K562 (cell line): ENCODE results near the gene HDHD2. TPM values are rescaled to one million over a fixed set of nuclear protein-coding genes. Genes with fewer than 3 reads are reported as not detected.

Experiments used
- ATAC-seq: fragments of 200-7000 bp; cut with Tn5 transposase; 3 replicates; pipeline ENCODE4 v1.9.1; 2020; ENCODE audit warnings: moderate library complexity
- BruUV-seq: library from RNA; stranded (reverse); fragments of 400-500 nt; replicated peaks from 2 replicates; lab custom pipeline; 2021; lab: Mats Ljungman, UMichigan
- CTCF ChIA-PET: fragments of 300-600 bp; formaldehyde crosslinking; extraction: SDS; loops from one replicate; lab custom pipeline; 2021; ENCODE audit warnings: low intra/inter-chr PET ratio; lab: Yijun Ruan, JAX
- POLR2A ChIA-PET: fragments of 300-600, 350-650 bp; sonication (Branson Sonifier 250); formaldehyde crosslinking; extraction: SDS; loops from one replicate; lab custom pipeline; 2021; ENCODE audit warnings: antibody characterized with exemption, inconsistent platforms; lab: Yijun Ruan, JAX
- DNase-seq, 4 experiments: peaks; one replicate each; pipeline versions ENCODE4 v3.0.0 to v3.0.0-alpha.2; 2011 to 2018; ENCODE audit warnings: low spot score in 3 of 4, mixed read lengths in 3 of 4; ENCODE audit errors: extremely low read depth in 1 of 4
- FAIRE-seq: peaks from 2 replicates; lab custom pipeline; 2011; peaks lifted over from hg19 to GRCh38; lab: Jason Lieb, UNC
- H2AFZ ChIP-seq: 2 replicates; pipeline ENCODE4 v1.6.0; 2011; ENCODE audit warnings: low read depth, low read length, control low read depth, inconsistent platforms
- H3K27ac ChIP-seq: fragments of 200-600 bp; 3 replicates; pipeline ENCODE4 v1.8.0; 2011; ENCODE audit warnings: low read depth, mild to moderate bottlenecking, control low read depth, inconsistent platforms, low read length, moderate library complexity, mixed read lengths; ENCODE audit errors: extremely low read depth
- H3K27me3 ChIP-seq, 2 experiments: fragments of 300-600 bp in 1 of 2; 2 replicates in 1 of 2; 3 replicates in 1 of 2; pipeline versions ENCODE4 v1.6.0 to v1.8.0; 2011; ENCODE audit warnings: inconsistent platforms in 2 of 2, low read length in 2 of 2, mild to moderate bottlenecking in 1 of 2, mixed read lengths in 1 of 2, moderate library complexity in 1 of 2; ENCODE audit not compliant: control insufficient read depth in 2 of 2, insufficient read depth in 2 of 2
- H3K36me3 ChIP-seq: fragments of 300-600 bp; 3 replicates; pipeline ENCODE4 v1.8.0; 2011; ENCODE audit warnings: mild to moderate bottlenecking, low read length, inconsistent platforms; ENCODE audit not compliant: control insufficient read depth, insufficient read depth
- H3K4me1 ChIP-seq, 2 experiments: fragments of 200-600 bp in 1 of 2; replicated peaks in 1 of 2; 2 replicates in 1 of 2; 3 replicates in 1 of 2; pipeline versions ENCODE4 v1.5.1 to v1.8.0; 2011; ENCODE audit warnings: inconsistent platforms in 2 of 2, low read length in 2 of 2, mild to moderate bottlenecking in 1 of 2, mixed read lengths in 1 of 2, moderate library complexity in 1 of 2; ENCODE audit not compliant: control insufficient read depth in 2 of 2, insufficient read depth in 2 of 2
- H3K4me2 ChIP-seq: 2 replicates; pipeline ENCODE4 v1.6.1; 2011; ENCODE audit warnings: low read length, control low read depth, inconsistent platforms, mixed read lengths; ENCODE audit not compliant: insufficient read depth
- H3K4me3 ChIP-seq: fragments of 200-600 bp; sonication (generic), shearing (Covaris generic); 2 replicates; pipeline ENCODE4 v1.5.1; 2016; ENCODE audit warnings: control low read depth, inconsistent platforms
- H3K79me2 ChIP-seq: fragments of 200-600 bp; 3 replicates; pipeline ENCODE4 v1.8.0; 2011; ENCODE audit warnings: low read length, inconsistent platforms; ENCODE audit not compliant: control insufficient read depth, insufficient read depth
- H3K9ac ChIP-seq, 2 experiments: 2 replicates each; pipeline versions ENCODE4 v1.6.0 to v1.6.1; 2011; ENCODE audit warnings: low read depth in 2 of 2, low read length in 2 of 2, control low read depth in 1 of 2, inconsistent platforms in 1 of 2, mild to moderate bottlenecking in 1 of 2, mixed read lengths in 1 of 2; ENCODE audit not compliant: insufficient read depth in 1 of 2
- H3K9me1 ChIP-seq: one replicate; pipeline ENCODE4 v1.6.0; 2011; ENCODE audit warnings: inconsistent platforms, mild to moderate bottlenecking, low read length, moderate library complexity; ENCODE audit not compliant: control insufficient read depth, insufficient read depth
- H3K9me3 ChIP-seq: replicated peaks from 2 replicates; pipeline ENCODE4 v1.5.1; 2011; ENCODE audit warnings: low read depth, low read length, inconsistent platforms; ENCODE audit not compliant: control insufficient read depth, insufficient read depth
- H4K20me1 ChIP-seq: replicated peaks from 2 replicates; pipeline ENCODE4 v1.6.1; 2011; ENCODE audit warnings: low read length, inconsistent platforms, mixed read lengths; ENCODE audit not compliant: control insufficient read depth, insufficient read depth
- ADNP ChIP-seq: fragments of 200-800 bp; sonication (Bioruptor generic); IDR thresholded peaks from 2 replicates; pipeline ENCODE4 v1.6.1; 2016; ENCODE audit warnings: missing genetic modification characterization, missing compliant biosample characterization
- CBX5 ChIP-seq: IDR thresholded peaks from 2 replicates; pipeline ENCODE4 v1.6.1; 2014; ENCODE audit warnings: low read depth, borderline replicate concordance
- IRF9 ChIP-seq: fragments of 450-650 bp; IDR thresholded peaks from 2 replicates; pipeline ENCODE4 v1.6.1; 2016; ENCODE audit warnings: missing biosample characterization, missing genetic modification characterization
- MTA1 ChIP-seq: fragments of 450-650 bp; IDR thresholded peaks from 2 replicates; pipeline ENCODE4 v1.6.1; 2017; ENCODE audit warnings: borderline replicate concordance
- MTA3 ChIP-seq: fragments of 450-650 bp; formaldehyde crosslinking; IDR thresholded peaks from 2 replicates; pipeline ENCODE4 v1.6.1; 2017; ENCODE audit warnings: mild to moderate bottlenecking, borderline replicate concordance
- NRF1 ChIP-seq, 2 experiments: fragments of 450-650 bp; IDR thresholded peaks in 1 of 2; conservative IDR thresholded peaks in 1 of 2; 2 replicates each; pipeline ENCODE4 v1.6.1; 2014; ENCODE audit warnings: mild to moderate bottlenecking in 2 of 2
- PCBP2 ChIP-seq: fragments of 200-400 bp; formaldehyde crosslinking; IDR thresholded peaks from 2 replicates; pipeline ENCODE4 v1.6.1; 2018; ENCODE audit warnings: low read length, low read depth, mild to moderate bottlenecking, moderate library complexity; ENCODE audit not compliant: poor library complexity, severe bottlenecking
- RBFOX2 ChIP-seq: fragments of 200-400 bp; formaldehyde crosslinking; IDR thresholded peaks from 2 replicates; pipeline ENCODE4 v1.6.1; 2017; ENCODE audit warnings: low read depth, mild to moderate bottlenecking, low read length, moderate library complexity
- ZNF184 ChIP-seq: sonication (generic); formaldehyde crosslinking; IDR thresholded peaks from 2 replicates; pipeline ENCODE4 v1.5.0; 2020; ENCODE audit warnings: missing genetic modification reagents
- WGBS: fragments of 100-300 bp; shearing (Covaris generic); methylation state at CpG from one replicate; pipeline ENCODE4 v1.1.6; 2016; ENCODE audit warnings: low coverage, mixed read lengths; ENCODE audit not compliant: insufficient coverage; ENCODE audit errors: missing lambda C conversion rate; 5-methylcytosine and 5-hydroxymethylcytosine counted together
- in situ Hi-C: fragments of 300-500 bp; cut with MboI; formaldehyde crosslinking; loops from 4 replicates; pipeline ENCODE4 v1.15.0; 2018; ENCODE audit warnings: inconsistent platforms, mixed read lengths
- intact Hi-C: fragments of 100-400 bp; cut with micrococcal nuclease; formaldehyde crosslinking; loops from 2 replicates; pipeline ENCODE4 v1.14.2; 2022
- polyA plus RNA-seq, 8 experiments: library from polyadenylated mRNA; depleted of rRNA in 4 of 8; stranded (reverse) in 5 of 8; unstranded in 3 of 8; fragments of >200 nt; fragmentation: Nextera tagmentation in 2 of 8; fragmentation: Illumina TruSeq in 1 of 8; extraction: Ambion mirVana in 2 of 8; extraction: Trizol in 1 of 8; gene quantifications; 2 replicates each; pipeline versions ENCODE4 v1.2.1 to v1.2.3, GENCODE V29; 2011 to 2014; ENCODE audit warnings: inconsistent platforms in 1 of 8, missing spikeins in 1 of 8
- total RNA-seq, 7 experiments: library from RNA; depleted of rRNA in 6 of 7; stranded (reverse); fragments of >200 nt in 6 of 7; fragmentation: Illumina TruSeq in 2 of 7; extraction: Trizol in 2 of 7; gene quantifications; 2 replicates each; pipeline versions ENCODE4 v1.2.1 to v1.2.3, GENCODE V29; 2011 to 2021; ENCODE audit warnings: low replicate concordance in 1 of 7
- TF ChIP-seq, protein P1 (sequence below): fragments of 450-650 bp; IDR thresholded peaks from 2 replicates; pipeline ENCODE4 v1.6.1; 2018; ENCODE audit not compliant: partially characterized antibody

HDHD2 gene
- total and polyA plus RNA-seq, 9 of the 15 experiments (the other 6 are each of a cell fraction or from before 2014, with no cell fraction given) = 6.8 to 25.2 (median 21.5) TPM

DNA sequence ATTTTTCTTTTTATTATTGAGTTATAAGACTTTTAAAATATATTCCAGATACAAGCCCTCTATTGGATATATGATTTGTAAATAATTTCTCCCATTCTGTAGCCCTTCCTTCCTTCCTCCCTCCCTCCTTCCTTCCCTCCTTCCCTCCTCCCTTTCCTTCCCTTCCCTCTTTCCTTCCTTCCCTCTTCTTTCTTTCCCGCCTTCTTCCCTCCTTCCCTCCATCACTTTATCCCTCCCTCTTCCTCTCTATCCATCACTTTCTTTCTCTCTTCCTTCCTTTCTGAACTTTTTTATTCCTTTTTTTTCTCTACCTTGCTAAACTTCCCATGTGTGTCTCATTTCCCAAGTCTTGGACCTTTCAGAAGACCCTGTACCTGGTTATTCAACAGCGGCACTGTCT lies 69.4 kb downstream of the HDHD2 start:
- in situ Hi-C loops = no loop called here
- no TSS peak for BruUV-seq

GRCh38 chr18:47077111-47077510 lies 73.2 kb downstream of the HDHD2 start:
- BruUV-seq = no TSS peak
- Histone ChIP-seq H3K4me1 (no peaks in the 10 kb centered on the region), H3K4me2 (no peak overlapping the region), H2AFZ (no peak overlapping the region), H3K9me3 (no peaks in the 10 kb centered on the region), H3K79me2 (no peaks in the 10 kb centered on the region), H3K36me3 (no peaks in the 10 kb centered on the region), H4K20me1 (no peaks in the 10 kb centered on the region), H3K27me3 (peaks cover 2 to 7% of the 10 kb centered on the region in 2 experiments; a peak in 2 of 5 replicates), H3K9ac (no peak overlapping the region), H3K9me1 (no peaks in the 10 kb centered on the region), H3K4me3 (no peak overlapping the region), H3K27ac (no peak overlapping the region)
- 0% methylated on average over 7 of the region's 7 CpGs for WGBS
- no peak for ATAC-seq
- TF ChIP-seq MTA3 (no peak), ZNF184 (no peak), NRF1 (conservative IDR thresholded peaks at IDR 0.05 in 1 of 2, IDR thresholded peaks at IDR 0.05 in 1 of 2) (no peak), RBFOX2 (no peak), CBX5 (no peak)
- TF ChIP-seq, protein P1, sequence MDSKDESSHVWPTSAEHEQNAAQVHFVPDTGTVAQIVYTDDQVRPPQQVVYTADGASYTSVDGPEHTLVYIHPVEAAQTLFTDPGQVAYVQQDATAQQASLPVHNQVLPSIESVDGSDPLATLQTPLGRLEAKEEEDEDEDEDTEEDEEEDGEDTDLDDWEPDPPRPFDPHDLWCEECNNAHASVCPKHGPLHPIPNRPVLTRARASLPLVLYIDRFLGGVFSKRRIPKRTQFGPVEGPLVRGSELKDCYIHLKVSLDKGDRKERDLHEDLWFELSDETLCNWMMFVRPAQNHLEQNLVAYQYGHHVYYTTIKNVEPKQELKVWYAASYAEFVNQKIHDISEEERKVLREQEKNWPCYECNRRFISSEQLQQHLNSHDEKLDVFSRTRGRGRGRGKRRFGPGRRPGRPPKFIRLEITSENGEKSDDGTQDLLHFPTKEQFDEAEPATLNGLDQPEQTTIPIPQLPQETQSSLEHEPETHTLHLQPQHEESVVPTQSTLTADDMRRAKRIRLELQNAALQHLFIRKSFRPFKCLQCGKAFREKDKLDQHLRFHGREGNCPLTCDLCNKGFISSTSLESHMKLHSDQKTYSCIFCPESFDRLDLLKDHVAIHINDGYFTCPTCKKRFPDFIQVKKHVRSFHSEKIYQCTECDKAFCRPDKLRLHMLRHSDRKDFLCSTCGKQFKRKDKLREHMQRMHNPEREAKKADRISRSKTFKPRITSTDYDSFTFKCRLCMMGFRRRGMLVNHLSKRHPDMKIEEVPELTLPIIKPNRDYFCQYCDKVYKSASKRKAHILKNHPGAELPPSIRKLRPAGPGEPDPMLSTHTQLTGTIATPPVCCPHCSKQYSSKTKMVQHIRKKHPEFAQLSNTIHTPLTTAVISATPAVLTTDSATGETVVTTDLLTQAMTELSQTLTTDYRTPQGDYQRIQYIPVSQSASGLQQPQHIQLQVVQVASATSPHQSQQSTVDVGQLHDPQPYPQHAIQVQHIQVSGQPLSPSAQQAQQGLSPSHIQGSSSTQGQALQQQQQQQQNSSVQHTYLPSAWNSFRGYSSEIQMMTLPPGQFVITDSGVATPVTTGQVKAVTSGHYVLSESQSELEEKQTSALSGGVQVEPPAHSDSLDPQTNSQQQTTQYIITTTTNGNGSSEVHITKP = no peak
- intact Hi-C loops (no loop called here), in situ Hi-C loops (no loop called here)
- no peak for DNase-seq
- ChIA-PET POLR2A (no interaction called here), CTCF (no interaction called here)
- no peak for FAIRE-seq

More for the DNA sequence above, 69.4 kb downstream of the HDHD2 start:
- no peaks in the 10 kb centered on the region for H4K20me1 ChIP-seq
- no peaks in the 10 kb centered on the region for H3K9me1 ChIP-seq
- POLR2A ChIA-PET = interaction anchor here (0.6 kb wide), 1 partner anchor 143 kb away, joined by 3 read pairs; no protein-coding TSS in a partner anchor
- no peak overlapping the region for H3K27ac ChIP-seq
- no peak overlapping the region for H3K9ac ChIP-seq
- H3K4me2 ChIP-seq = no peak overlapping the region
- TF ChIP-seq IRF9 (tag) (no peak), ADNP (tag) (no peak), PCBP2 (peak; percentile 54), MTA1 (no peak)
- H3K79me2 ChIP-seq = no peaks in the 10 kb centered on the region
- H3K36me3 ChIP-seq = no peaks in the 10 kb centered on the region
- H2AFZ ChIP-seq = no peak overlapping the region
- WGBS = 0% methylated on average over 1 of the region's 2 CpGs
- H3K27me3 ChIP-seq = peaks cover 0 to 2% of the 10 kb centered on the region in 2 experiments; a peak in 1 of 5 replicates
- FAIRE-seq (no peak), ATAC-seq (no peak), DNase-seq (no peak)
- intact Hi-C loops = no loop called here
- CTCF ChIA-PET = no interaction called here
- H3K4me3 ChIP-seq = no peak overlapping the region
- H3K4me1 ChIP-seq = no peaks in the 10 kb centered on the region
- H3K9me3 ChIP-seq = no peaks in the 10 kb centered on the region
